Epithelial cell of proximal tubule (primary cell): Measurements from ENCODE around the gene CC2D2B. TPM values are rescaled to one million over a fixed set of nuclear protein-coding genes. Genes with fewer than 3 reads are reported as not detected.

ENCODE experiments used
- DNase-seq: peaks from one replicate; pipeline ENCODE4 v3.0.0-alpha.2; 2011; ENCODE audit warnings: low read depth
- H3K4me3 ChIP-seq: 2 replicates; pipeline ENCODE4 v1.5.1; 2011; ENCODE audit warnings: low read depth, mild to moderate bottlenecking, low read length
- total RNA-seq: library from RNA; depleted of rRNA; stranded (reverse); fragments of >200 nt; gene quantifications from 2 replicates; pipeline ENCODE4 v1.2.3, GENCODE V29; 2015
- TF ChIP-seq, protein P1 (sequence below): conservative IDR thresholded peaks from 2 replicates; pipeline ENCODE4 v1.5.1; 2012; ENCODE audit warnings: low read depth, mild to moderate bottlenecking, low read length

CC2D2B gene
- total RNA-seq, 1 donor from 2014 or later = 0.52 TPM

GRCh38 chr10:96077156-96077555 is 169.4 kb downstream of the CC2D2B start:
- TF ChIP-seq, protein P1, sequence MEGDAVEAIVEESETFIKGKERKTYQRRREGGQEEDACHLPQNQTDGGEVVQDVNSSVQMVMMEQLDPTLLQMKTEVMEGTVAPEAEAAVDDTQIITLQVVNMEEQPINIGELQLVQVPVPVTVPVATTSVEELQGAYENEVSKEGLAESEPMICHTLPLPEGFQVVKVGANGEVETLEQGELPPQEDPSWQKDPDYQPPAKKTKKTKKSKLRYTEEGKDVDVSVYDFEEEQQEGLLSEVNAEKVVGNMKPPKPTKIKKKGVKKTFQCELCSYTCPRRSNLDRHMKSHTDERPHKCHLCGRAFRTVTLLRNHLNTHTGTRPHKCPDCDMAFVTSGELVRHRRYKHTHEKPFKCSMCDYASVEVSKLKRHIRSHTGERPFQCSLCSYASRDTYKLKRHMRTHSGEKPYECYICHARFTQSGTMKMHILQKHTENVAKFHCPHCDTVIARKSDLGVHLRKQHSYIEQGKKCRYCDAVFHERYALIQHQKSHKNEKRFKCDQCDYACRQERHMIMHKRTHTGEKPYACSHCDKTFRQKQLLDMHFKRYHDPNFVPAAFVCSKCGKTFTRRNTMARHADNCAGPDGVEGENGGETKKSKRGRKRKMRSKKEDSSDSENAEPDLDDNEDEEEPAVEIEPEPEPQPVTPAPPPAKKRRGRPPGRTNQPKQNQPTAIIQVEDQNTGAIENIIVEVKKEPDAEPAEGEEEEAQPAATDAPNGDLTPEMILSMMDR = no peak
- no peak overlapping the region for H3K4me3 ChIP-seq
- no peak for DNase-seq

GRCh38 chr10:96082153-96082552 is 174.4 kb downstream of the CC2D2B start:
- TF ChIP-seq, protein P1 = no peak
- DNase-seq = no peak
- H3K4me3 ChIP-seq = no peak overlapping the region

Other genes starting within 250 kb of the CC2D2B start
- 33.6 and 38.3 TPM in 2 replicates for gene TCTN3, start 214.0 kb upstream of the CC2D2B start, total RNA-seq
- gene ENTPD1, start 151.8 kb upstream of the CC2D2B start, total RNA-seq = not detected in 2 replicates
- 10.6 and 10.8 TPM in 2 replicates for gene CCNJ, start 135.6 kb downstream of the CC2D2B start, total RNA-seq
- 9.1 and 10.6 TPM in 2 replicates for gene ZNF518A, start 222.3 kb downstream of the CC2D2B start, total RNA-seq